NCI-H82 treated with DMSO at 0.1 percent for 48 hours (cell line): ENCODE data around the gene SCFD2.
A peak's percentile ranks its signal among the peaks of the same experiment; 100 is the strongest.

ENCODE experiments used
- DNase-seq: peaks from one replicate; lab custom pipeline; 2025; ENCODE audit not compliant: unreplicated experiment; lab: John Stamatoyannopoulos, UW

The SCFD2 gene

GRCh38 chr4:52863324-52863723, 502.5 kb downstream of the SCFD2 start:
- DNase-seq = peak; percentile 17

DNA sequence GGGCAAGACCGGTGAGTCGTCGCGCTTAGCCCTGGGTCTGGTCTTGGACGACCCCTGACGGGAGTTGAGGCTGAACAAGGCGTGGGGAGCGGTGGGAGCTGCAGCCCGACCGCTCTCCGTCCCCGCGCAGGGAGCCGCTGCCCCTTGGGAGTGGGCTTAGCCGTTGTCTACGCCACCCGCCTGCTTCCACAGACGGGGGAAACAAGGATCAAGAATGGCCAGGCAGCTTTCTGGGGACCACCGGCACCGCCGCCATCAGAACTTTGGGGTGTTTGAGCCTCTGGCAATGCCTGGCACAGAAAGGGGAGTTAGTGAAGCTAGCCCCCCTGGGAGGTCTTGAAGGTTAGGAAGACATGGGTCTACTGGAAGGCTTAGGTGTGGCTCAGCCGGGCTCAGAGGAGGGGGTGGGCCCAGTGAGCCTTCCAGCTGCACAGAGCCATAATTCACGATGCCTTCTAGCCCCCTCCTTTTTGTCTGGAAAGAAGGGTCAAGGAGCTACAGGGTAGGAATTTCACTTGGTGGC, 503.2 kb downstream of the SCFD2 start:
- DNase-seq = no peak

DNA sequence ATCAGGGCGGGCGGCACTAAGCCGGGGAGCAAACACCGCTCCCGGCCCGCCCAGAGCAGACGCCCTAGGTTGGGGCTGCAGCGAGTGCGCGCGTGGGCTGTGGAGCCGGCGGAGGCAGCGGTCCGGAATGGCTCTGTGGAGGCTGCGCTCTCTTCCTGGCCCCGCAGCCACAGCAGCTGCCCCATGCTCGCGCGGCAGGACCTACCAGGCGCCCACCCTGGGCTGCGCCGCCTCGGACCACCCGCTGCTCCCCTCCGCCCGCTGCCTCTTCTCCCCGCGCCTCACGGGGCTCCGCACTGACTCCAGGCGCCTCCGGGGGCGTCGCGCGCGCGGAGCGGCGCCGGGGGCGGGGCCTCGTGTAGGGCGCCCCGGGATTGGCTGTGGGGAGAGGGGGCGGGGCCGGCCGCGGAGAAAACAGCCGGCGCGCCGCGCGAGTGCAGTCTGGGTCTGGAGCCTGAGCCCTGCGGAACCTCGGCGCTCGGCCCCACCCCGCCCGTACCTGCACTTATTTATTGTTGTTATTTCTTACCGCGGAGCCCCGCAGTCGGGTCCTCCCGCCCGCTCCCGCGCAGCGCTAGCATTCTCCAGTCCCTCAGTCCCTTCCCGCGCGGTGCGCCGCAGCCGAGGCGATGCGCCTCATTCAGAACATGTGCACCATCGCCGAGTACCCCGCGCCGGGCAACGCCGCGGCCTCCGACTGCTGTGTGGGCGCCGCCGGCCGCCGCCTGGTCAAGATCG, 503.8 kb downstream of the SCFD2 start, which contains the start of gene RASL11B:
Gene RASL11B, plus strand, starts transcription at position 439 of the 738 bp plus-strand sequence. Its CDS starts 191 bp downstream, at position 630.
- DNase-seq = no peak

DNA sequence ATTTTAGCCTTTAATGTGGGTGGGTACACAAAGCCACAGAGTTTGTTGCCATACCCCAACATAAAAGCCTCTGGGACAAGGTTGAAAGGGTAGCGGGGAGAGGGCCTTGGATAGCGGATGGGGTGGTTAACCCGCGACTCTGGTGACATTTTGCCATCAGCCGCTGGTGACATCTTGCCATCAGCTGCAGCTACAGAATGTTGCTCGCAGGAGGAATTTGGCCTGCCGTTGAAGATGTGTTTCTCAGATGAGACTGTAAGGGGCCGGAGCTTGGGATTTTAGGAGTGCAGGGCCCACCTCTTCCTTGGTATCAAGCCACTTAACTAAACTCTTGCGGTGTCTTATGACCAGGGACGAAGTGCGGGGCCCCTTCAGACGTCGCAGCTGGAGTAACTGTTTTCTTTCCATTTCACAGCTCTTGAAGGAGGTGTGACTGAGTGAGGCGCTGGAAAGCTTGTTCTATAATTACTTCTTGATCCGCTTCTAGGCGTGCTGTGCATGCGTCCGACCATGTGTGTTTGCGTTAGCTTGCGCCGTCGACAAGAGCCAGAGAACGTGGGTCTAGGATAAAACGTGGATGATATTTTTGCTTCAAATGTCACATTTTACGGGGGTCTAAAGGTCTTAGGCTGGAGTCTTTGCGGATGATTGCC, 504.6 kb downstream of the SCFD2 start:
- no peak for DNase-seq

DNA sequence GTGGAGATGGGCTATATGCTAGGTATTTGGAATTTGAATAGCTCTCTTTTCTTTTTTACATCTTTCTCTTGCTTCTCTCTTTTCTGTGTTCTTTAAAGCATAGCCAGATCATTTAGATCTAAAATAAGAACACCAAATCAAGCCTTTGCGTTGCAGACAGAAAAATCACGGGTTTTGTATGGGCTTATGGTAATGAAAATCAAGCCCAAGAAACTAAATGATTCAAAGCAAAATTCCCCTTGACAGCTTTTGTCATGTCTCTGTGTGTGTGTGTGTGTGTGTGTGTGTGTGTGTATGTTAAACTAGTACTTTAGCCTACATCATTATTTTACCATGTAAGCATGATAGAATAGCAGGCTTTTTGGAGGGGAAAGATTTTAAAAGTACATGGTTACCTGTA, 505.5 kb downstream of the SCFD2 start:
- no peak for DNase-seq

GRCh38 chr4:52856801-52857200, 509.1 kb downstream of the SCFD2 start:
- DNase-seq = no peak

- no peak for DNase-seq
Measured at GRCh38 chr4:52853351-52853750, 512.5 kb downstream of the SCFD2 start.

GRCh38 chr4:52852711-52853110, 513.1 kb downstream of the SCFD2 start:
- DNase-seq = no peak

DNA sequence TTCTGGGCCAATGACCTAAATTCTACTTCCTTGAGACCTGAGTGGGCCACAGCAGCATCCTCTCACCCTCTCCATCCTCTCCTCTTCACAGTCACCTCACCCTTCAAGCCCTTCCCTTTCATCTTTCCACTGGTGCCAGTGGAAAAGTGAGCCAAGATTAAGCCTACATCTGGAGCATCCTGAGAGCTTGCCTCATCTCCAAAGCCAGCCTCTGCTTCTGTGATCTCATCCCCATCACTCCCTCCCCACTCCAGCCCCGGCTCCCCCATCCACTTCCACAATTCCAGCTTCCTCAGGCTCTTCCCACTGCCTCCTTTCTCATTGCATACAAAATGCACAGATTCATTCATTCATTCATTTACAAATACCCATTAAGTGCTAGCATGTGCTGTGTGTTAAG, 513.8 kb downstream of the SCFD2 start:
- DNase-seq = no peak

GRCh38 chr4:52850406-52851124, 515.3 kb downstream of the SCFD2 start:
- DNase-seq = no peak

GRCh38 chr4:52848254-52848653, 517.6 kb downstream of the SCFD2 start:
- no peak for DNase-seq

DNA sequence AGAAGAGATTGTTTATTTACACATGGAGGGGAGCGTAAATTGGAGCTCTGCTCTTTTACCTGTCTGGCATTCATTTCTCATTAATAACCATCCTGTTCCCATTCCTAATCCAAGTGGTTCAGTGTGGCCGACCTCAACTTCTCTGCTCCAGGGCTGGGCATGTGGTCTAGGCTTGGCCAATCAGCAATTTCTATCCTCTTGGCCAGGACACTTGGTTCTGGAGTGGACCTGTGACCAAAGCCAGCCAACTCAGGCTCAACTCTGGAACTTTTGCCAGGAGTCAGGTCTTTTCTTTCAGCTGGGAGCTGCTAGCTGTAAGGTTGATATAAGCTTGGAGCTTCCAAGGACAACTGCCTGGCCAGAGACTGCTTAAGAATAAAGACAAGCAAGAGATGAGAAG, 519.4 kb downstream of the SCFD2 start:
- DNase-seq = no peak

GRCh38 chr4:52844596-52844995, 521.3 kb downstream of the SCFD2 start:
- no peak for DNase-seq

- DNase-seq = no peak
Measured at GRCh38 chr4:52843958-52844357, 521.9 kb downstream of the SCFD2 start.

DNA sequence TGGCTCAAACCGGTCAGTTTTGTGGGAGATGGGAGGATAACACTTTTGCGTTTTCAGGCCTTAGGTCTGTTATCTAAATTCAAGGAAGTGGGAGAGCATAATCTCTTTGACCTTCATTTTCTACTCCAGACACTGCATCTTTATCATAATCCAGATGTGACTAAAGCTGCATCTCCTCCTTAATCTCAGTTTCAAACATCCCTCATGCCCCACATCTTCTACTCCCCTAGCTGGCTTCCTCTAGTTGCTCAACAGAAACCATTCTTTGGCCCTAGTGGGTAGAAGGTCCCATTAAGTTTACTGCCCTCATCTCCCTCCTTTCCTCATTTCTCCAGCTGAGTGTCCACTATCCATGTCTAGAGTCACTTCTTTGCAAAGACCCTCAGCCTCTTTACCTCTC, 522.5 kb downstream of the SCFD2 start:
- no peak for DNase-seq

- no peak for DNase-seq
Measured at GRCh38 chr4:52842792-52843191, 523.1 kb downstream of the SCFD2 start.

GRCh38 chr4:52841682-52842456, 524.0 kb downstream of the SCFD2 start:
- DNase-seq = no peak

DNA sequence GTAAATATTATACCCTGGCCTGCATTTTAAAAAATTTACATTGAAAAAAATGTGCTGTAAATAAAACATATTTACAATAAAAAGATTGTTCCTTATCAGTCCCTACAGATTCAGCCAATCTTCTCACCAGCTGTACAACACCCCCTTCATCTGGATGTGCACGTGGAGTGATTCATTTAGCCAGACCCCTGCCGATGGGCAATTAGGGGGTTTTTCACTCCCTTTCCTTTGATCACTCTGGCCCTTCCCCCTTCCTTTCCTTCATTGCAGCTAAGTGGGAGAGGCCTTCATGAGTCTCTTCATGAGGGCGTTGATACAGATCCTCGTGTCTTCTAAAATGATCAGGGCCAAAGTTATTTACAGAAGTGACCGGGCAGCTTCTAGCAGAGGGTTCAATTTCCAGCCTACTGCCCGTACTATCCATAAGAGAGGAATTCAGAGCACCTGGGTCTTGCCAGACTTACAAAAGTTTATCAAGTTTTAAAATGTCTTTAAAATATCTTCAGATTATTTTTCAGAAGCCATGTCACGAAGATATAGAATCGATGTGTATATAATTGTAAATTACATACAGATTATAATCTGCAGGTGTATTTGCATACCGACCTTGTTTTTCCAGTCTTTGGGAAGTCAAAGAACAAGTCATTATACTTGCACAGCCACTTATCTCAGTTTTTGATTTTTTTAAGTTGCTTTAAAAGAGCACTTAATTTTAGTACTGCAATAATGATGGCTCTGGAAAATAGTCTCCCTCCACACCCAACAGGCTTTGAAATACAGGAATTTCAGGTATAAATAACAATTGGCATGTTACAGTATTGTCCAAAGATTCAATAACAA, 525.1 kb downstream of the SCFD2 start:
- no peak for DNase-seq

DNA sequence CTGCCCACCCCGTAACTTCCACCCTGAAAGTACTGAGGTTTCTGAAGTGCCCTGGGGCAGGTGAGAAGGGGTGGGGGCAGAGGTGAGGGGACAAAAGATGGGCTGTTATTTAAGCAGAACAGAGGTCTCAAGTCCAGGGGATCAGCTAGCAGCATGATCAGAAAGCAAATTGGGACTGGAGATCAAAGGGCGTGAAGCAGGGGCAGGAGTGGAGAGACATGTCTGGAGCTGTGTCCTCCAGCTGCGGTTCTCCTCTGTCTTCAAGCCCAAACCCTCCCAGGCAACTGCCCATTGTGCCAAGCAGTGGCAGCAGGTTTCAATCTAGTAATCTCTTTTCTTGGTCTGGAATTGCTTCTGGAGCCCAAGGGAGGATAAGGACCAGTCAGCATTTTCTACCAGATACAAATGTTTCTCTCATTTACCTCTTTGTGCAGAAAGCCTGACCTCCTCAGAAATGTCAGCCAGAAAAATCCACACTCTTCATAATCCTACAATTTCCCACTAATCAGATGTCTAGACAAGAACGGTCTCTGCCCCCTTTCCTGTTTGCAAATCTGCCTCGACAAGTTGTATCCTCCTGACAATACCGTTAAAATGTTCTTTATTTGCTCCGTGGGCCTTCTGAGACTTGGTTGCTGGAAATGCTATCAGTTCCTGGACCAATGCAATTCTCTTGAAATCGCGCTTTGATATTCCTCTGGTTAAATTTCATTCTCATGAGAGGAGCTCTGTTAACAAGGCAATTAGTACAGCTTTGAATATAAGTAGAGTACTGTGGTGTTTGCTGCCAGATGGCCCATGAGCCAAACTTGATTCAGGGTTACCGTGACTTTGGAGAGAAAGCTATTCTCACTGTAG, 526.9 kb downstream of the SCFD2 start:
- DNase-seq = no peak
